Activated CD4-positive, alpha-beta memory T cell treated with anti-CD3 and anti-CD28 coated beads for 36 hours (primary cell): ENCODE measurements around the gene DHRS11. TPM values are rescaled to one million over a fixed set of nuclear protein-coding genes. Genes with fewer than 3 reads are reported as not detected.

Experiments used
- total RNA-seq, 2 experiments: library from RNA; stranded (reverse); gene quantifications; one replicate each; pipeline ENCODE4 v1.2.3, GENCODE V29; 2021

DHRS11 gene
- total RNA-seq, 2 experiments from 2014 or later: 10.2 to 10.5 TPM

Other genes starting within 250 kb of the DHRS11 start
- not detected for gene TBC1D3H, start 203.4 kb upstream of the DHRS11 start, total RNA-seq
- 10 to 100 TPM; 41.6 to 45.2 TPM for gene ZNHIT3, start 105.2 kb upstream of the DHRS11 start, total RNA-seq
- gene MYO19, start 57.0 kb upstream of the DHRS11 start, total RNA-seq: 100 to 1,000 TPM; 106 to 112 TPM
- 10 to 100 TPM; 11.8 to 12.3 TPM for gene PIGW, start 56.9 kb upstream of the DHRS11 start, total RNA-seq
- gene GGNBP2, start 47.0 kb upstream of the DHRS11 start, total RNA-seq: 10 to 100 TPM; 74.8 to 84.0 TPM
- gene MRM1, start 9.7 kb downstream of the DHRS11 start, total RNA-seq: 10 to 100 TPM; 13.5 to 14.6 TPM